Left lung (tissue), 14 donors: ENCODE measurements around the gene UGCG. TPM values are rescaled to one million over a fixed set of nuclear protein-coding genes. Genes with fewer than 3 reads are reported as not detected.

Experiments used
- ATAC-seq: fragments of 200-7000 bp; cut with Tn5 transposase; one replicate; pipeline ENCODE4 v1.9.1; 2020; ENCODE audit warnings: moderate library complexity
- DNase-seq, 4 donors: peaks; one replicate each; pipeline ENCODE4 v3.0.0-alpha.2; 2013 to 2020
- H3K27ac ChIP-seq, 2 donors: fragments of 200-600 bp; sonication (generic) in 1 of 2; one replicate each; pipeline versions ENCODE4 v1.5.0 to v1.8.0; 2020 to 2021
- H3K27me3 ChIP-seq, 2 donors: fragments of 200-600 bp; sonication (generic) in 1 of 2; one replicate each; pipeline versions ENCODE4 v1.5.0 to v1.8.0; 2020 to 2021
- H3K36me3 ChIP-seq, 2 donors: fragments of 200-600 bp; sonication (generic) in 1 of 2; one replicate each; pipeline versions ENCODE4 v1.5.0 to v1.8.0; 2020 to 2021
- H3K4me1 ChIP-seq, 2 donors: fragments of 200-600 bp; one replicate each; pipeline ENCODE4 v1.8.0; 2021
- H3K4me3 ChIP-seq, 2 donors: fragments of 200-600 bp; sonication (generic) in 1 of 2; one replicate each; pipeline versions ENCODE4 v1.5.0 to v1.8.0; 2020 to 2021; ENCODE audit warnings: mild to moderate bottlenecking in 1 of 2
- H3K9me3 ChIP-seq, 2 donors: fragments of 200-600 bp; sonication (generic) in 1 of 2; one replicate each; pipeline versions ENCODE4 v1.5.0 to v1.8.0; 2020 to 2021
- CTCF ChIP-seq, 2 donors: fragments of 200-600 bp; sonication (generic) in 1 of 2; IDR thresholded peaks; one replicate each; pipeline versions ENCODE4 v1.5.0 to v1.8.0; 2021; ENCODE audit warnings: antibody characterized with exemption in 2 of 2
- intact Hi-C, 2 donors: fragments of 100-400 bp; cut with DNase I; formaldehyde crosslinking; loops; one replicate each; pipeline versions ENCODE4 v1.11.2 to v1.14.2; 2022
- long read RNA-seq, 12 donors: library from polyadenylated mRNA in 2 of 12; unstranded in 2 of 12; transcript quantifications; one replicate each; pipeline ENCODE4 v2.0.0 and lab custom pipeline, GENCODE V29; 2019 to 2026
- polyA plus RNA-seq, 6 donors: library from polyadenylated mRNA; unstranded; fragments of 120-200 nt; gene quantifications; one replicate each; pipeline ENCODE4 v1.2.1, GENCODE V29; 2013; ENCODE audit not compliant: insufficient read length in 6 of 6
- total RNA-seq, 2 donors: library from RNA; stranded (reverse); fragmentation: NEBNext Ultra II Directional; extraction: Animal tissue kit (Norgen Biotek cat#: 25700); gene quantifications; one replicate each; pipeline ENCODE4 v1.2.1, GENCODE V29; 2021
- donor health status: DM: no; HTN: yes; CAD: no.
- donor health status: DM: no; HTN: no; CAD: no.

The UGCG gene
- total RNA-seq (10 to 100 TPM; 29.0 to 42.1 TPM), polyA plus RNA-seq (10 to 100 TPM; 44.2 to 74.3 (median 54.5) TPM)
- long read RNA-seq, donor 1, full-length matches to known transcripts = 13 of 13 reads
- long read RNA-seq, donor 1, partial matches to known transcripts = 0 of 13 reads
- long read RNA-seq, donor 1, other reads (novel, unspliced or antisense) = 0 of 13 reads
- long read RNA-seq, donor 2, full-length matches to known transcripts = 19 of 29 reads
- long read RNA-seq, donor 2, partial matches to known transcripts = 10 of 29 reads
- long read RNA-seq, donor 2, other reads (novel, unspliced or antisense) = 0 of 29 reads
- long read RNA-seq, donor 3, full-length matches to known transcripts = 4 of 12 reads
- long read RNA-seq, donor 3, partial matches to known transcripts = 8 of 12 reads
- long read RNA-seq, donor 3, other reads (novel, unspliced or antisense) = 0 of 12 reads
- long read RNA-seq, donor 4, full-length matches to known transcripts = 5 of 6 reads
- long read RNA-seq, donor 4, partial matches to known transcripts = 1 of 6 reads
- long read RNA-seq, donor 4, other reads (novel, unspliced or antisense) = 0 of 6 reads
- long read RNA-seq, donor 5, full-length matches to known transcripts = 8 of 8 reads
- long read RNA-seq, donor 5, partial matches to known transcripts = 0 of 8 reads
- long read RNA-seq, donor 5, other reads (novel, unspliced or antisense) = 0 of 8 reads
- long read RNA-seq, donor 6, full-length matches to known transcripts = 7 of 7 reads
- long read RNA-seq, donor 6, partial matches to known transcripts = 0 of 7 reads
- long read RNA-seq, donor 6, other reads (novel, unspliced or antisense) = 0 of 7 reads
- long read RNA-seq, donor 7, full-length matches to known transcripts = 4 of 4 reads
- long read RNA-seq, donor 7, partial matches to known transcripts = 0 of 4 reads
- long read RNA-seq, donor 7, other reads (novel, unspliced or antisense) = 0 of 4 reads
- long read RNA-seq, donor 8, full-length matches to known transcripts = 4 of 4 reads
- long read RNA-seq, donor 8, partial matches to known transcripts = 0 of 4 reads
- long read RNA-seq, donor 8, other reads (novel, unspliced or antisense) = 0 of 4 reads
- long read RNA-seq, donor 9 = 0 reads
- long read RNA-seq, donor 10, full-length matches to known transcripts = 2 of 4 reads
- long read RNA-seq, donor 10, partial matches to known transcripts = 0 of 4 reads
- long read RNA-seq, donor 10, other reads (novel, unspliced or antisense) = 2 of 4 reads
- long read RNA-seq, donor 11, full-length matches to known transcripts = 10 of 10 reads
- long read RNA-seq, donor 11, partial matches to known transcripts = 0 of 10 reads
- long read RNA-seq, donor 11, other reads (novel, unspliced or antisense) = 0 of 10 reads
- long read RNA-seq, donor 12, full-length matches to known transcripts = 7 of 7 reads
- long read RNA-seq, donor 12, partial matches to known transcripts = 0 of 7 reads
- long read RNA-seq, donor 12, other reads (novel, unspliced or antisense) = 0 of 7 reads

- peak within 1 kb of the TSS; percentile 89 to 96 for H3K4me3 ChIP-seq
- intact Hi-C loops = no loop called here
- DNase-seq = peak; percentile 89 to 99 (median 94)
- no peaks in the 10 kb centered on the region for H3K27me3 ChIP-seq
- no peaks in the 10 kb centered on the region for H3K36me3 ChIP-seq
- TF ChIP-seq CTCF (IDR thresholded peaks at IDR 0.05) = no peak
- H3K27ac ChIP-seq = peak within 1 kb of the TSS; percentile 92 to 97
- peaks cover 28 to 43% of the 10 kb centered on the region in 2 donors for H3K4me1 ChIP-seq
- H3K9me3 ChIP-seq = no peaks in the 10 kb centered on the region
- ATAC-seq = peak; percentile 97
Observed at GRCh38 chr9:111895996-111896941, at the start of gene UGCG. UGCG (plus strand) TSS chr9:111896814; CDS start chr9:111897216, 402 bp downstream.

- H3K9me3 ChIP-seq = no peaks in the 10 kb centered on the region
- no peak for DNase-seq
- no peak overlapping the region for H3K4me3 ChIP-seq
- peak overlapping the region in 1 of 2 donors; percentile 62 for H3K27ac ChIP-seq
- no peak for TF ChIP-seq CTCF (IDR thresholded peaks at IDR 0.05)
- peak; percentile 71 for ATAC-seq
- no peaks in the 10 kb centered on the region for H3K36me3 ChIP-seq
- intact Hi-C loops = no loop called here
- peaks cover 9 to 25% of the 10 kb centered on the region in 2 donors for H3K4me1 ChIP-seq
- no peaks in the 10 kb centered on the region for H3K27me3 ChIP-seq
Observed at GRCh38 chr9:111851553-111851952, 45.1 kb upstream of the UGCG start.

GRCh38 chr9:111852291-111852690, 44.3 kb upstream of the UGCG start:
- no peak for DNase-seq
- ATAC-seq = no peak
- peaks cover 9 to 25% of the 10 kb centered on the region in 2 donors for H3K4me1 ChIP-seq
- no peak overlapping the region for H3K4me3 ChIP-seq
- no peak for TF ChIP-seq CTCF (IDR thresholded peaks at IDR 0.05)
- no peaks in the 10 kb centered on the region for H3K9me3 ChIP-seq
- no peaks in the 10 kb centered on the region for H3K36me3 ChIP-seq
- intact Hi-C loops = no loop called here
- H3K27me3 ChIP-seq = no peaks in the 10 kb centered on the region
- H3K27ac ChIP-seq = peak overlapping the region in 1 of 2 donors; percentile 62

GRCh38 chr9:111853450-111853827, 43.2 kb upstream of the UGCG start:
- no peak for DNase-seq
- Histone ChIP-seq H3K27me3 (no peaks in the 10 kb centered on the region), H3K4me3 (no peak overlapping the region), H3K9me3 (no peaks in the 10 kb centered on the region), H3K27ac (peak overlapping the region in 1 of 2 donors; percentile 62), H3K36me3 (no peaks in the 10 kb centered on the region), H3K4me1 (peaks cover 9 to 25% of the 10 kb centered on the region in 2 donors)
- no peak for ATAC-seq
- intact Hi-C loops = no loop called here
- TF ChIP-seq CTCF (IDR thresholded peaks at IDR 0.05) = no peak
